ENCODE data around the gene MAL. TPM values are rescaled to one million over a fixed set of nuclear protein-coding genes. Genes with fewer than 3 reads are reported as not detected.

Gene MAL
- total RNA-seq, 1 donor from 2014 or later = not detected

DNA sequence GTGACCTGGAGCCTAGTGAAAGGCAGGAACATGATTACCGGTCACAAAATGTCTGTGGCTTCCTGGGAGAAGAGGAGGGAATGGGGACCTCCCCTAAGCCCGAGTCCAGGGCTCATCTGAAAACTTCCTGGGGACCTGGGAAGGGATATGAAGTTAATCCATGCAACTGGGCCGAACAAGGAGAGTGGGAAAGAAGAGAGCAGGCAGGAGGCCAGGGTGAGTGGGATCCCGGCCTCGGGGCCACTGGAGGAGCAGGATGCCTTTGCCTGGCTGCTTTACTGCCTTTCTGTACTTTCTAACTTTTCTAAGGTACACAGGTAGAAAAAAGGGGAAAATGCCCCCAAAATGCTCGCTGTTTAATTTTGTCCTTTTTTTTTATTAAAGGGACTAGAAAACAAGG, 43.4 kb upstream of the MAL start:
- Histone ChIP-seq H3K4me3 (no peak overlapping the region), H3K9me3 (no peaks in the 10 kb centered on the region), H3K36me3 (no peaks in the 10 kb centered on the region), H3K4me1 (no peaks in the 10 kb centered on the region), H3K27ac (no peak overlapping the region), H3K27me3 (no peaks in the 10 kb centered on the region)
- TF ChIP-seq CTCF (IDR thresholded peaks at IDR 0.05) = no peak
- intact Hi-C loops (cut with DNase I) = no loop called here
- no peak for DNase-seq (ENCODE audit: low spot score in 2 of 2)

DNA sequence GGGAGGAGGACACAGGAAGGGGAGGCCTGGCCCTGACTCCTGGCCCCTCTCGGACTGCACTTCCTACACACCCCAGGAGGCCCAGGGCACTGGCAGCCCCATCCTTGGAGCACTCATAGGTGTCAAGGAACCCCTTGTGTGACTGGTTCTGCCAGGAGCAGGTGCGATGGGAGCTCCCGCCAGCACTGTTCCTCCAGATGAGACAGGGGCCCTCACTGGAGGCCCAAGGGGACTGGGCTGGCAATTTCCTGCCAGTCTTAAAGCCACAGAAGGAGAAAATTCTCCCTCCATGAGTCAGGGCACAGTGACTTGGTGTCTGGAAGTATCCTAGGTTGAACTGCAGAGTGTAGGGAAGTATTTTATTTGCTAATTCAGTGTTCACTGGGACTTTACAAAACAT, 42.8 kb upstream of the MAL start:
- no peak for TF ChIP-seq CTCF (IDR thresholded peaks at IDR 0.05)
- Histone ChIP-seq H3K27ac (no peak overlapping the region), H3K27me3 (no peaks in the 10 kb centered on the region), H3K4me1 (no peaks in the 10 kb centered on the region), H3K4me3 (no peak overlapping the region), H3K36me3 (no peaks in the 10 kb centered on the region), H3K9me3 (no peaks in the 10 kb centered on the region)
- intact Hi-C loops (cut with DNase I) = no loop called here
- no peak for DNase-seq (ENCODE audit: low spot score in 2 of 2)

DNA sequence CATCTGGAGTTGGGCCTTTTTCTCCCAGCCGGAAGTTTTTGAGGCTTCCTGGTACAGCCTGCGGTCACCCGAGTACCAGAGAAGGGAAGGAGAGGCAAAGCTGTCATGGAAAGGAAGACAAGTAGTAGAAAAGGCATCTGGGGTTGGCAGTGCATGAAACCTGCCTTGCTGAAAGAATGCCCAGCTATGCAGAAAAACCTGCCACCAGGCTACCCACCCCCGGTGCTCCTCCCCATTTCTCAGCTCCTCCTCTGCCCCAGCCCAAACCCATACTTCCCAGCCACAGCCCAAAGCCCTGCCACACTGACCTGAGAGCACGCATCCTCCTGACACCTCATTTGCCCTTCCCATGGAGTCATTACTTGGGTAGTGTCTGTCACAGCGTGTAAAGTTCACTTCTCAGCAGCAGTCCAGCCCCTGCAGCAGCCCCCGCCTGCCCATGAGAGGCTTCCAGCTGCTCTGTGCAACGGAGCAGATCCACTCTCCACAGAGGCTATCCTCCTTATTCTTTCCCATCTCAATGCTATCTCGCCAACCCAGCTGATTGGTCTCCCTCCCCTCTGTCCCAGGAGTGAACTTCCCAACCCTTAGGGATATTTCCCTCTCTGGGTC, 40.4 kb upstream of the MAL start:
- no peak overlapping the region for H3K27ac ChIP-seq
- H3K36me3 ChIP-seq = no peaks in the 10 kb centered on the region
- H3K4me1 ChIP-seq = no peaks in the 10 kb centered on the region
- no peak for TF ChIP-seq CTCF (IDR thresholded peaks at IDR 0.05)
- no peak for DNase-seq (ENCODE audit: low spot score in 2 of 2)
- intact Hi-C loops (cut with DNase I) = no loop called here
- H3K9me3 ChIP-seq = no peaks in the 10 kb centered on the region
- no peak overlapping the region for H3K4me3 ChIP-seq
- H3K27me3 ChIP-seq = no peaks in the 10 kb centered on the region

- Histone ChIP-seq H3K36me3 (no peaks in the 10 kb centered on the region), H3K4me1 (no peaks in the 10 kb centered on the region), H3K27ac (no peak overlapping the region), H3K27me3 (no peaks in the 10 kb centered on the region), H3K9me3 (no peaks in the 10 kb centered on the region), H3K4me3 (no peak overlapping the region)
- intact Hi-C loops (cut with DNase I) = no loop called here
- DNase-seq (ENCODE audit: low spot score in 2 of 2) = no peak
- TF ChIP-seq CTCF (IDR thresholded peaks at IDR 0.05) = no peak
Measured at GRCh38 chr2:94985636-94986035, 39.9 kb upstream of the MAL start.

DNA sequence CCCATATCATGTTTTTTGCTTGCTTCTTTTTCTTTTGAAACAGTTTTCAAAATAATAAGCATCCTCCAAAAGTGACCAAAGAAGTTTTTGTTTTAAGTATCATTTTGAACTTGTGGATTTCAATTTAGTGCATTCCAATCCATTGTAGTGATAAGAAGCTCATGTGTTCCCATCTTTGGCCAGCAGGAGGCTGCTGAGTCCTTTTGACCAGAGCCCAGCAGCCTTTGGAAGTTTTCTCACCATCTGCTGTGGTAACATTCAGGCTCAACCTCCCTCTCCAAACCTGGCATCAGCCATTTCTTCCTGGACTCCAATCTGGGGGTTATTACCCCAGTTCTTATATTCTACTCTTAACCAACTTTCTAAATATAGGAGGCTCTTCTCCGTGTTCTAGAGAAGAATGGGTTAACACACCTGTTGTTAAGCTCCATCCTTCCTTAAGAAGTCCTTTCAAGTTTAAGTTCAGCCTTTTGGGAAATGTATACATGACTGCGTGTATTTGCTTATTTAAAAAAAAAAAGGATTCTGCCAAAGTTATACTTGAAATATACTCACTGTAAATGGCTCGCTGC, 39.0 kb upstream of the MAL start:
- no peaks in the 10 kb centered on the region for H3K4me1 ChIP-seq
- H3K27ac ChIP-seq = no peak overlapping the region
- DNase-seq (ENCODE audit: low spot score in 2 of 2) = no peak
- no peak overlapping the region for H3K4me3 ChIP-seq
- peak in 1 of 3 experiments; percentile 39 for TF ChIP-seq CTCF (IDR thresholded peaks at IDR 0.05)
- no peaks in the 10 kb centered on the region for H3K36me3 ChIP-seq
- intact Hi-C loops (cut with DNase I) = no loop called here
- H3K27me3 ChIP-seq = no peaks in the 10 kb centered on the region
- no peaks in the 10 kb centered on the region for H3K9me3 ChIP-seq
